NCI-H524 (cell line): ENCODE data around the gene ENHO.
"Not testable (repeated sequence)": the region's sequence is repeated elsewhere in the genome, so short reads cannot be mapped to it uniquely, and the experiment has no call there.

Experiments
- DNase-seq, 2 experiments: peaks; one replicate each; lab custom pipeline; 2025; lab: John Stamatoyannopoulos, UW

The ENHO gene

GRCh38 chr9:34506623-34507022 lies 16.2 kb downstream of the ENHO start:
- DNase-seq, result no peak

GRCh38 chr9:34505370-34506120 lies 17.2 kb downstream of the ENHO start:
- peak; percentile 91 to 95 for DNase-seq

- no peak for DNase-seq
Measured at GRCh38 chr9:34503406-34503805, 19.4 kb downstream of the ENHO start.

GRCh38 chr9:34502891-34503290 lies 19.9 kb downstream of the ENHO start:
- DNase-seq, result no peak

GRCh38 chr9:34502471-34502870 lies 20.3 kb downstream of the ENHO start:
- no peak for DNase-seq

GRCh38 chr9:34501889-34502425 lies 20.8 kb downstream of the ENHO start:
- DNase-seq, result peak in 1 of 2 experiments; percentile 57

- no peak for DNase-seq
Measured at GRCh38 chr9:34501372-34501771, 21.4 kb downstream of the ENHO start.

- DNase-seq, result peak; percentile 27 to 75
Measured at GRCh38 chr9:34500623-34501267, 22.0 kb downstream of the ENHO start.

GRCh38 chr9:34499076-34499475 lies 23.7 kb downstream of the ENHO start:
- no peak for DNase-seq

- DNase-seq, result peak; percentile 22 to 75
Measured at GRCh38 chr9:34498553-34498952, 24.2 kb downstream of the ENHO start.

GRCh38 chr9:34496149-34496712 lies 26.6 kb downstream of the ENHO start:
- DNase-seq, result no peak

GRCh38 chr9:34493972-34494535 lies 28.7 kb downstream of the ENHO start:
- DNase-seq, result no peak

- DNase-seq, result peak in 1 of 2 experiments; percentile 28
Measured at GRCh38 chr9:34492051-34492450, 30.7 kb downstream of the ENHO start.

GRCh38 chr9:34491596-34491995 lies 31.2 kb downstream of the ENHO start:
- DNase-seq, result no peak

GRCh38 chr9:34490760-34491159 lies 32.0 kb downstream of the ENHO start:
- peak in 1 of 2 experiments; percentile 38 for DNase-seq

GRCh38 chr9:34490360-34490759 lies 32.4 kb downstream of the ENHO start:
- DNase-seq, result peak in 1 of 2 experiments; percentile 54

GRCh38 chr9:34486572-34486971 lies 36.2 kb downstream of the ENHO start:
- no peak for DNase-seq

GRCh38 chr9:34485822-34486221 lies 37.0 kb downstream of the ENHO start:
- no peak for DNase-seq

GRCh38 chr9:34484678-34485077 lies 38.1 kb downstream of the ENHO start:
- DNase-seq, result no peak

GRCh38 chr9:34482746-34483145 lies 40.0 kb downstream of the ENHO start:
- DNase-seq, result not testable (repeated sequence)

GRCh38 chr9:34481620-34482019 lies 41.2 kb downstream of the ENHO start:
- not testable (repeated sequence) for DNase-seq

GRCh38 chr9:34479431-34479866 lies 43.3 kb downstream of the ENHO start:
- no peak for DNase-seq
